CD4-positive, alpha-beta T cell (primary cell): ENCODE results near the gene C3orf38. TPM values are rescaled to one million over a fixed set of nuclear protein-coding genes. Genes with fewer than 3 reads are reported as not detected.
A peak's percentile ranks its signal among the peaks of the same experiment; 100 is the strongest.

Experiments
- ATAC-seq: fragments of 200-7000 bp; cut with Tn5 transposase; one replicate; pipeline ENCODE4 v1.10.0; 2022; ENCODE audit warnings: mild to moderate bottlenecking; ENCODE audit not compliant: poor library complexity
- CTCF ChIA-PET: fragments of 350-600 bp; sonication (Branson Sonifier 250); formaldehyde crosslinking; loops from one replicate; lab custom pipeline; 2021; ENCODE audit warnings: antibody characterized with exemption, inconsistent platforms; lab: Charles Lee
- POLR2A ChIA-PET: fragments of 350-600 bp; sonication (Branson Sonifier 250); formaldehyde crosslinking; loops from one replicate; lab custom pipeline; 2021; ENCODE audit warnings: antibody characterized with exemption, inconsistent platforms; lab: Charles Lee
- DNase-seq, 14 experiments: peaks; one replicate each; pipeline ENCODE4 v3.0.0-alpha.2; 2013 to 2020; ENCODE audit warnings: mixed read lengths in 2 of 14
- H3K27ac ChIP-seq, 2 donors: one replicate each; pipeline versions ENCODE4 v1.5.1 to v1.7.0; 2013; ENCODE audit warnings: low read length in 2 of 2, low read depth in 1 of 2, mild to moderate bottlenecking in 1 of 2
- H3K27me3 ChIP-seq, 2 experiments: 1 replicate in 1 of 2; 2 replicates in 1 of 2; pipeline versions ENCODE4 v1.6.1 to v1.7.0; 2013; ENCODE audit warnings: low read length in 2 of 2, control low read depth in 1 of 2, mild to moderate bottlenecking in 1 of 2, moderate library complexity in 1 of 2; ENCODE audit not compliant: insufficient read depth in 2 of 2, control insufficient read depth in 1 of 2
- H3K36me3 ChIP-seq: one replicate; pipeline ENCODE4 v1.6.1; 2013; ENCODE audit warnings: low read length, control low read depth; ENCODE audit not compliant: insufficient read depth
- H3K4me1 ChIP-seq: one replicate; pipeline ENCODE4 v1.6.1; 2013; ENCODE audit warnings: low read length, control low read depth; ENCODE audit not compliant: insufficient read depth
- H3K4me3 ChIP-seq: one replicate; pipeline ENCODE4 v1.5.1; 2013; ENCODE audit warnings: mild to moderate bottlenecking, low read length, moderate library complexity
- H3K9me3 ChIP-seq, 2 experiments: 1 replicate in 1 of 2; 2 replicates in 1 of 2; pipeline versions ENCODE4 v1.6.1 to v1.7.0; 2013; ENCODE audit warnings: low read length in 2 of 2, mild to moderate bottlenecking in 2 of 2, control low read depth in 1 of 2, moderate library complexity in 1 of 2; ENCODE audit not compliant: control insufficient read depth in 1 of 2, insufficient read depth in 1 of 2
- H3K27ac Mint-ChIP-seq: one replicate; pipeline ENCODE4 v1.8.0; 2020; ENCODE audit warnings: mixed read lengths
- H3K27me3 Mint-ChIP-seq: one replicate; pipeline ENCODE4 v1.8.0; 2021; ENCODE audit warnings: mixed read lengths
- H3K36me3 Mint-ChIP-seq: one replicate; pipeline ENCODE4 v1.8.0; 2021; ENCODE audit warnings: low read depth, mixed read lengths
- H3K4me1 Mint-ChIP-seq: one replicate; pipeline ENCODE4 v1.8.0; 2021; ENCODE audit warnings: low read depth, mixed read lengths
- H3K4me3 Mint-ChIP-seq: one replicate; pipeline ENCODE4 v1.8.0; 2020; ENCODE audit warnings: mild to moderate bottlenecking, mixed read lengths
- H3K9me3 Mint-ChIP-seq: one replicate; pipeline ENCODE4 v1.8.0; 2020; ENCODE audit warnings: mixed read lengths
- intact Hi-C, 2 experiments: fragments of 100-400 bp; cut with DNase I in 1 of 2; cut with micrococcal nuclease in 1 of 2; formaldehyde crosslinking; loops; one replicate each; pipeline versions ENCODE4 v1.15.1 to v1.9.0; 2023 to 2025; cut with DNase I, micrococcal nuclease
- total RNA-seq, 174 experiments: library from RNA in 2 of 174; stranded (reverse) in 2 of 174; gene quantifications; one replicate each; pipeline ENCODE4 v1.2.3 and lab custom pipeline; 2021 to 2026
- TF ChIP-seq, protein P1 (sequence below): fragments of 200-600 bp; IDR thresholded peaks from one replicate; pipeline ENCODE4 v1.8.0; 2022; ENCODE audit warnings: antibody characterized with exemption, mild to moderate bottlenecking

C3orf38 gene
- total RNA-seq, 2 experiments from 2014 or later = 45.9 to 52.9 TPM

DNA sequence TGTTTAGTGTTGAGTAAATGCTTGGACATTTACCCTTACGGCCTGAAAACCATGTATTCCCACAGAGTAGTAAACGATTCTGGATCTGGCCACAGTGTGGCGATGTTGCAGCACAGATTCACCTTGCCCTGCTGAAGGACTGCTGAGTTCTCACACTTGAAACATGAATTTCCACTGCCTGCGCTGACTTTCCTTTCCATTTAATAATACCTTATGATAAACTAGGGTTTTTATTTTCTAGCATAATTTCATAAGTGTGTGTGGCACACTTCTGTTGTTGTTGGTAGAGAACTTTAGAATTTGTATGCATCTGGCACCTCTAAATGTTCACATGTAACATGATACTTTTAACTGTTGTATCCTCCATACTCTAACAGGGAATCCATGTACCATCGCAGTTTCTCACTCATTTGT is 53.9 kb downstream of the C3orf38 start:
- Mint-ChIP-seq H3K27ac (no peak overlapping the region), H3K27me3 (no peaks in the 10 kb centered on the region), H3K9me3 (no peaks in the 10 kb centered on the region), H3K4me3 (no peak overlapping the region), H3K36me3 (no peaks in the 10 kb centered on the region), H3K4me1 (no peaks in the 10 kb centered on the region)
- TF ChIP-seq, protein P1, sequence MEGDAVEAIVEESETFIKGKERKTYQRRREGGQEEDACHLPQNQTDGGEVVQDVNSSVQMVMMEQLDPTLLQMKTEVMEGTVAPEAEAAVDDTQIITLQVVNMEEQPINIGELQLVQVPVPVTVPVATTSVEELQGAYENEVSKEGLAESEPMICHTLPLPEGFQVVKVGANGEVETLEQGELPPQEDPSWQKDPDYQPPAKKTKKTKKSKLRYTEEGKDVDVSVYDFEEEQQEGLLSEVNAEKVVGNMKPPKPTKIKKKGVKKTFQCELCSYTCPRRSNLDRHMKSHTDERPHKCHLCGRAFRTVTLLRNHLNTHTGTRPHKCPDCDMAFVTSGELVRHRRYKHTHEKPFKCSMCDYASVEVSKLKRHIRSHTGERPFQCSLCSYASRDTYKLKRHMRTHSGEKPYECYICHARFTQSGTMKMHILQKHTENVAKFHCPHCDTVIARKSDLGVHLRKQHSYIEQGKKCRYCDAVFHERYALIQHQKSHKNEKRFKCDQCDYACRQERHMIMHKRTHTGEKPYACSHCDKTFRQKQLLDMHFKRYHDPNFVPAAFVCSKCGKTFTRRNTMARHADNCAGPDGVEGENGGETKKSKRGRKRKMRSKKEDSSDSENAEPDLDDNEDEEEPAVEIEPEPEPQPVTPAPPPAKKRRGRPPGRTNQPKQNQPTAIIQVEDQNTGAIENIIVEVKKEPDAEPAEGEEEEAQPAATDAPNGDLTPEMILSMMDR = peak; percentile 75
- POLR2A ChIA-PET = no interaction called here
- CTCF ChIA-PET = no interaction called here
- Histone ChIP-seq H3K9me3 (no peaks in the 10 kb centered on the region), H3K4me1 (no peaks in the 10 kb centered on the region), H3K27ac (no peak overlapping the region), H3K27me3 (no peaks in the 10 kb centered on the region), H3K4me3 (no peak overlapping the region), H3K36me3 (no peaks in the 10 kb centered on the region)
- ATAC-seq = peak; percentile 65
- peak; percentile 8 to 53 (median 34) for DNase-seq
- intact Hi-C loops = loop anchor here (1.0 to 10.0 kb wide), 3 partner anchors 895 to 1981 kb away; no protein-coding TSS in a partner anchor

Other genes with a start within 250 kb of the C3orf38 start
- gene CGGBP1, start 91.0 kb upstream of the C3orf38 start, total RNA-seq = 10 to 100 TPM; 88.7 to 89.7 TPM
- gene ZNF654, start 90.7 kb upstream of the C3orf38 start, total RNA-seq = 1 to 10 TPM; 6.5 to 7.6 TPM